GM19438 (cell line): Measurements from ENCODE around the gene NETO1.

Experiments
- ATAC-seq: cut with Tn5 transposase; IDR thresholded peaks from one replicate; pipeline ENCODE4 v1.9.1; 2021; ENCODE audit warnings: low read depth; ENCODE audit not compliant: unreplicated experiment

NETO1 gene

GRCh38 chr18:72738136-72738535 lies 129.7 kb downstream of the NETO1 start:
- ATAC-seq = no peak

- no peak for ATAC-seq
These were observed 140.0 kb downstream of the NETO1 start for GRCh38 chr18:72727776-72728175.

- no peak for ATAC-seq
These were observed 140.6 kb downstream of the NETO1 start for GRCh38 chr18:72727038-72727655.

GRCh38 chr18:72726201-72726600 lies 141.6 kb downstream of the NETO1 start:
- ATAC-seq = no peak

GRCh38 chr18:72721330-72721729 lies 146.5 kb downstream of the NETO1 start:
- ATAC-seq = no peak

- no peak for ATAC-seq
These were observed 147.7 kb downstream of the NETO1 start for GRCh38 chr18:72720116-72720515.

GRCh38 chr18:72704202-72704601 lies 163.6 kb downstream of the NETO1 start:
- ATAC-seq = no peak

- no peak for ATAC-seq
These were observed 166.7 kb downstream of the NETO1 start for GRCh38 chr18:72700961-72701710.

GRCh38 chr18:72697706-72698105 lies 170.1 kb downstream of the NETO1 start:
- ATAC-seq = no peak

GRCh38 chr18:72692595-72692994 lies 175.2 kb downstream of the NETO1 start:
- ATAC-seq = no peak
